VCaP (cell line): ENCODE measurements around the gene SSUH2.

Experiments used
- H3K27ac ChIP-seq: fragments of 450-650 bp; 2 replicates; pipeline ENCODE4 v1.5.1; 2017
- CTCF ChIP-seq: fragments of 450-650 bp; conservative IDR thresholded peaks from 2 replicates; pipeline ENCODE4 v1.5.1; 2017; ENCODE audit warnings: mild to moderate bottlenecking, moderate library complexity

SSUH2 gene

GRCh38 chr3:8629151-8630021 is 15.2 kb downstream of the SSUH2 start:
- H3K27ac ChIP-seq: no peak overlapping the region
- TF ChIP-seq CTCF: no peak

- no peak for TF ChIP-seq CTCF
- no peak overlapping the region for H3K27ac ChIP-seq
Observed at GRCh38 chr3:8627949-8628348, 16.6 kb downstream of the SSUH2 start.

- TF ChIP-seq CTCF: no peak
- no peak overlapping the region for H3K27ac ChIP-seq
Observed at GRCh38 chr3:8627201-8627940, 17.2 kb downstream of the SSUH2 start.

- no peak overlapping the region for H3K27ac ChIP-seq
Observed at GRCh38 chr3:8625991-8626390, 18.6 kb downstream of the SSUH2 start.

GRCh38 chr3:8624612-8625011 is 20.0 kb downstream of the SSUH2 start:
- no peak for TF ChIP-seq CTCF
- no peak overlapping the region for H3K27ac ChIP-seq

More at GRCh38 chr3:8625991-8626390, 18.6 kb downstream of the SSUH2 start:
- no peak for TF ChIP-seq CTCF

- H3K27ac ChIP-seq: no peak overlapping the region; the same call in 1 of the 2 replicates
- no peak for TF ChIP-seq CTCF
Observed at GRCh38 chr3:8623741-8624140, 20.9 kb downstream of the SSUH2 start.
